HL-60 (cell line): Measurements from ENCODE around the gene SRP19.
"Not testable (repeated sequence)": the region's sequence is repeated elsewhere in the genome, so short reads cannot be mapped to it uniquely, and the experiment has no call there.

Experiments
- DNase-seq, 2 experiments: peaks; one replicate each; pipeline ENCODE4 v3.0.0-alpha.2; 2010 to 2020; ENCODE audit warnings: low read depth in 1 of 2, low spot score in 1 of 2
- H3K27ac ChIP-seq: fragments of 250-450 bp; sonication (Bioruptor Pico); replicated peaks from 2 replicates; pipeline ENCODE4 v1.5.1; 2020; ENCODE audit warnings: mild to moderate bottlenecking, moderate library complexity
- H3K27me3 ChIP-seq: fragments of 250-450 bp; sonication (Bioruptor Pico); 2 replicates; pipeline ENCODE4 v1.5.1; 2021; ENCODE audit warnings: mild to moderate bottlenecking, moderate library complexity; ENCODE audit not compliant: insufficient read depth, poor library complexity, severe bottlenecking
- H3K4me3 ChIP-seq: replicated peaks from 2 replicates; pipeline ENCODE4 v1.5.1; 2011; ENCODE audit warnings: mild to moderate bottlenecking, control low read depth, low read length; ENCODE audit not compliant: insufficient read depth
- GABPA ChIP-seq: IDR thresholded peaks from 2 replicates; pipeline ENCODE4 v1.6.1; 2012; ENCODE audit warnings: low read depth
- POLR2AphosphoS5 ChIP-seq: IDR thresholded peaks from 2 replicates; pipeline ENCODE4 v1.6.1; 2012; ENCODE audit warnings: low read depth
- SPI1 ChIP-seq: IDR thresholded peaks from 2 replicates; pipeline ENCODE4 v1.6.1; 2012; ENCODE audit warnings: low read depth, mild to moderate bottlenecking, borderline replicate concordance
- TF ChIP-seq, protein P1 (sequence below): IDR thresholded peaks from one replicate; pipeline ENCODE4 v1.5.1; 2011; ENCODE audit warnings: low read length, control low read depth, inconsistent platforms; ENCODE audit not compliant: insufficient read depth
- TF ChIP-seq, protein P2 (sequence below): IDR thresholded peaks from 2 replicates; pipeline ENCODE4 v1.6.1; 2012; ENCODE audit warnings: low read depth; ENCODE audit not compliant: insufficient replicate concordance

SRP19 gene

DNA sequence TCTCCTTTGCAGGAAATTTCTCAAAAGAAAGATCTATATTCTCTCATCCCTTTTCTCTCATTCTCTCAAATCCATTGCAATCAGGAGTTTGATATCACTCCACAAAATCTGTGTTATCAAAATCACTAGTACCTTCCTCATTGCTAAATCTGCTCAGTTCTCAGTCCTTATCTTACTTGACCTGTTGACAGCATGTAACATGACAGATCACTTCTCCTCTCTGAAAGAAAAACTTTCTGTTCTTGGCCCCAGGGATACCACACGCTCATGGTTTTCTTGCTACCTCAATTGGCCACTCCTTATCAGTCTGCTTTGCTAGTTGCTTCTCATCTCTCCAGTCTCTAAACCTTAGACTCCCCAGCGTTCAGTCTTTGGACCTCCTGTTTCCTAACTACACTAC is 22.1 kb downstream of the SRP19 start:
- Histone ChIP-seq H3K27ac (no peak overlapping the region), H3K4me3 (no peak overlapping the region), H3K27me3 (no peaks in the 10 kb centered on the region)
- TF ChIP-seq, protein P1, sequence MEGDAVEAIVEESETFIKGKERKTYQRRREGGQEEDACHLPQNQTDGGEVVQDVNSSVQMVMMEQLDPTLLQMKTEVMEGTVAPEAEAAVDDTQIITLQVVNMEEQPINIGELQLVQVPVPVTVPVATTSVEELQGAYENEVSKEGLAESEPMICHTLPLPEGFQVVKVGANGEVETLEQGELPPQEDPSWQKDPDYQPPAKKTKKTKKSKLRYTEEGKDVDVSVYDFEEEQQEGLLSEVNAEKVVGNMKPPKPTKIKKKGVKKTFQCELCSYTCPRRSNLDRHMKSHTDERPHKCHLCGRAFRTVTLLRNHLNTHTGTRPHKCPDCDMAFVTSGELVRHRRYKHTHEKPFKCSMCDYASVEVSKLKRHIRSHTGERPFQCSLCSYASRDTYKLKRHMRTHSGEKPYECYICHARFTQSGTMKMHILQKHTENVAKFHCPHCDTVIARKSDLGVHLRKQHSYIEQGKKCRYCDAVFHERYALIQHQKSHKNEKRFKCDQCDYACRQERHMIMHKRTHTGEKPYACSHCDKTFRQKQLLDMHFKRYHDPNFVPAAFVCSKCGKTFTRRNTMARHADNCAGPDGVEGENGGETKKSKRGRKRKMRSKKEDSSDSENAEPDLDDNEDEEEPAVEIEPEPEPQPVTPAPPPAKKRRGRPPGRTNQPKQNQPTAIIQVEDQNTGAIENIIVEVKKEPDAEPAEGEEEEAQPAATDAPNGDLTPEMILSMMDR, result no peak
- TF ChIP-seq GABPA (no peak), SPI1 (no peak), POLR2AphosphoS5 (no peak)
- TF ChIP-seq, protein P2, sequence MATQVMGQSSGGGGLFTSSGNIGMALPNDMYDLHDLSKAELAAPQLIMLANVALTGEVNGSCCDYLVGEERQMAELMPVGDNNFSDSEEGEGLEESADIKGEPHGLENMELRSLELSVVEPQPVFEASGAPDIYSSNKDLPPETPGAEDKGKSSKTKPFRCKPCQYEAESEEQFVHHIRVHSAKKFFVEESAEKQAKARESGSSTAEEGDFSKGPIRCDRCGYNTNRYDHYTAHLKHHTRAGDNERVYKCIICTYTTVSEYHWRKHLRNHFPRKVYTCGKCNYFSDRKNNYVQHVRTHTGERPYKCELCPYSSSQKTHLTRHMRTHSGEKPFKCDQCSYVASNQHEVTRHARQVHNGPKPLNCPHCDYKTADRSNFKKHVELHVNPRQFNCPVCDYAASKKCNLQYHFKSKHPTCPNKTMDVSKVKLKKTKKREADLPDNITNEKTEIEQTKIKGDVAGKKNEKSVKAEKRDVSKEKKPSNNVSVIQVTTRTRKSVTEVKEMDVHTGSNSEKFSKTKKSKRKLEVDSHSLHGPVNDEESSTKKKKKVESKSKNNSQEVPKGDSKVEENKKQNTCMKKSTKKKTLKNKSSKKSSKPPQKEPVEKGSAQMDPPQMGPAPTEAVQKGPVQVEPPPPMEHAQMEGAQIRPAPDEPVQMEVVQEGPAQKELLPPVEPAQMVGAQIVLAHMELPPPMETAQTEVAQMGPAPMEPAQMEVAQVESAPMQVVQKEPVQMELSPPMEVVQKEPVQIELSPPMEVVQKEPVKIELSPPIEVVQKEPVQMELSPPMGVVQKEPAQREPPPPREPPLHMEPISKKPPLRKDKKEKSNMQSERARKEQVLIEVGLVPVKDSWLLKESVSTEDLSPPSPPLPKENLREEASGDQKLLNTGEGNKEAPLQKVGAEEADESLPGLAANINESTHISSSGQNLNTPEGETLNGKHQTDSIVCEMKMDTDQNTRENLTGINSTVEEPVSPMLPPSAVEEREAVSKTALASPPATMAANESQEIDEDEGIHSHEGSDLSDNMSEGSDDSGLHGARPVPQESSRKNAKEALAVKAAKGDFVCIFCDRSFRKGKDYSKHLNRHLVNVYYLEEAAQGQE, result no peak
- DNase-seq, result no peak

DNA sequence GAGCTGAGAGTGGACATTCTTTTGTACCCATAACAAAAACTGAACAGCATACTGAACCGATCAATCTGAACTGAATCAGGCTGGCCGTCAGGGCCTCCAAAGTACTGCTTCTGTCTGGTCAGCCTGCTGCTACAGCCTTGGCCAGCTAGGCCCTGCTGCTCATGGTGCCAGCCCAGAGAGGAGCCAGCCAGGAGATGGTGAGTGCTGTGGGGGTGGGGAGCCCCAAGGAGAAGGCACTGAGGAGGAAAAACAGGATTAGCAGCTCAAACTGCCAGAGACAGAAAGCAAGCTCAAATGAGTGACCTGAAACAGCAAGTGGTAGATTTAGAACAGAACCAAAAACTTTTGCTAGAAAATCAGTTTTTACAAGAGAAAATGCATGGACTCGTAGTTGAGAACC is 23.9 kb downstream of the SRP19 start:
- Histone ChIP-seq H3K4me3 (no peak overlapping the region), H3K27me3 (no peaks in the 10 kb centered on the region), H3K27ac (no peak overlapping the region)
- no peak for DNase-seq
- TF ChIP-seq SPI1, result no peak
- no peak for TF ChIP-seq GABPA
- TF ChIP-seq POLR2AphosphoS5, result no peak
- TF ChIP-seq, protein P2, result no peak
- TF ChIP-seq, protein P1, result no peak

DNA sequence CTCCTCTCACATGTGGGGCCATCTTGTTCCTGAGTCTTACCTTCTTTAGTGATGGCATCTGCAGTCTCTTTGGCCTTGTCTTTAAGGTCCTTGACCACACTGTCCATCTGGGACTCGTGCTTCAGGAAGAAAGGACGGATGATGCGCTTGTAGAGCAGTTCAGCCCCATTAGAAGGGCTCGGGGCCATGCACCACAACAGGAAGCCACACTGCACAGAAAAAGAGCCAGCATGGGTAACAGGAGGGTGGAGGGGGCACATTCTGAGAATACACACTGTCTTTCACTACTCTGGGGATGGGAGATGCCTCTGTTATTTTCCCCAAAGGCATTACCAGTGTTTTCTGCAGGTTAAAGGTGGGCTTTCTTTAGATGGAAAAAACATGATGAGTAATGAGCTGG is 25.9 kb downstream of the SRP19 start:
- no peak overlapping the region for H3K4me3 ChIP-seq
- DNase-seq, result no peak
- TF ChIP-seq POLR2AphosphoS5 (no peak), SPI1 (no peak), GABPA (no peak)
- TF ChIP-seq, protein P1, result no peak
- TF ChIP-seq, protein P2, result no peak
- H3K27ac ChIP-seq, result no peak overlapping the region
- H3K27me3 ChIP-seq, result no peaks in the 10 kb centered on the region

DNA sequence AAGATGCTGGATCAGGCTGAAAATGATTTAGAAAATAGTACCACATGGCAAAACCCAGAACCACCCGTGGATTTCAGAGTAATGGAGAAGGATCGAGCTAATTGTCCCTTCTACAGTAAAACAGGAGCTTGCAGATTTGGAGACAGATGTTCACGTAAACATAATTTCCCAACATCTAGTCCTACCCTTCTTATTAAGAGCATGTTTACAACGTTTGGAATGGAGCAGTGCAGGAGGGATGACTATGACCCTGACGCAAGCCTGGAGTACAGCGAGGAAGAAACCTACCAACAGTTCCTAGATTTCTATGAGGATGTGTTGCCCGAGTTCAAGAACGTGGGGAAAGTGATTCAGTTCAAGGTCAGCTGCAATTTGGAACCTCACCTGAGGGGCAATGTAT is 31.0 kb downstream of the SRP19 start:
- DNase-seq, H3K27ac ChIP-seq, H3K4me3 ChIP-seq, H3K27me3 ChIP-seq: not testable (repeated sequence)
